ENCODE measurements around the gene CELF3. TPM values are rescaled to one million over a fixed set of nuclear protein-coding genes. Genes with fewer than 3 reads are reported as not detected.

CELF3 gene
- total and polyA plus RNA-seq, 2 of the 4 experiments (the other 2 are of a cell fraction): not detected

GRCh38 chr1:151720125-151720524, 3.5 kb upstream of the CELF3 start:
- ATAC-seq (ENCODE audit: low read depth): no peak
- no peaks in the 10 kb centered on the region for H3K79me1 ChIP-seq (ENCODE audit: low read depth in 1 of 2, low read length in 2 of 2)
- H2BK20ac ChIP-seq (ENCODE audit: low read depth, low read length): no peak overlapping the region
- WGBS, 2 experiments (ENCODE audit: extremely low coverage in 2 of 2, insufficient read length in 1 of 2): no CpG with 5 or more reads among the region's 1 CpG
- H3K23ac ChIP-seq (ENCODE audit: low read depth, low read length): no peak overlapping the region
- H3K14ac ChIP-seq (replicated peaks; ENCODE audit: low read depth, low read length): no peak overlapping the region
- no peak overlapping the region; the same call in 1 of the 2 replicates for H3K9ac ChIP-seq (ENCODE audit: low read depth, low read length)
- H3K4me3 ChIP-seq (ENCODE audit: insufficient read depth, low read depth, low read length): no peak overlapping the region
- CTCF ChIA-PET: interaction anchor here (0.5 to 1.4 kb wide), 2 partner anchors 15 to 22 kb away, joined by 3 to 8 read pairs; no protein-coding TSS in a partner anchor
- H3K4me2 ChIP-seq (ENCODE audit: low read depth, low read length): peak overlapping the region; percentile 48; the same call in 1 of the 2 replicates
- H2AK9ac ChIP-seq (replicated peaks; ENCODE audit: low read depth, low read length, poor library complexity): no peak overlapping the region
- no peak for DNase-seq
- no peak overlapping the region for H2BK15ac ChIP-seq (ENCODE audit: low read depth, low read length)
- no peaks in the 10 kb centered on the region for H3K36me3 ChIP-seq (ENCODE audit: control insufficient read depth, insufficient read depth, low read length)
- H2AFZ ChIP-seq (replicated peaks; ENCODE audit: low read length, poor library complexity): no peak overlapping the region
- H2BK120ac ChIP-seq (ENCODE audit: low read depth, low read length): no peak overlapping the region
- peaks cover 62% of the 10 kb centered on the region for H3K27me3 ChIP-seq (ENCODE audit: control insufficient read depth, insufficient read depth, low read length)
- H4K5ac ChIP-seq (ENCODE audit: low read depth, low read length): no peak overlapping the region
- dilution Hi-C loops (cut with HindIII; ENCODE audit: low sequenced_read_pairs, unreplicated experiment): no loop called here
- intact Hi-C loops (cut with micrococcal nuclease): no loop called here
- H3K4me1 ChIP-seq (ENCODE audit: control insufficient read depth, insufficient read depth, low read length): peaks cover 2% of the 10 kb centered on the region; the same call in 1 of the 2 replicates
- in situ Hi-C loops (cut with MboI; ENCODE audit: low sequenced_read_pairs): no loop called here
- no peak overlapping the region for H3K18ac ChIP-seq (ENCODE audit: low read depth, low read length)
- H3K56ac ChIP-seq (ENCODE audit: extremely low read depth, insufficient read depth, low read length): no peak overlapping the region
- H3K27ac ChIP-seq (ENCODE audit: insufficient read depth, low read length): no peak overlapping the region
- H3K9me1 ChIP-seq (ENCODE audit: insufficient read depth, low read length): no peaks in the 10 kb centered on the region
- BruUV-seq (replicated peaks): no TSS peak
- no peaks in the 10 kb centered on the region for H3K9me3 ChIP-seq (ENCODE audit: control insufficient read depth, insufficient read depth, low read length)
- no peak overlapping the region for H2BK5ac ChIP-seq (ENCODE audit: low read depth, low read length, poor library complexity, severe bottlenecking)
- no peak overlapping the region for H2AK5ac ChIP-seq (ENCODE audit: low read depth, low read length)
- TF ChIP-seq ELK1 (IDR thresholded peaks at IDR 0.05; ENCODE audit: borderline replicate concordance, low read depth, low read length) (no peak), SMC3 (IDR thresholded peaks at IDR 0.05; ENCODE audit: low read depth, low read length) (no peak), USF2 (IDR thresholded peaks at IDR 0.05; ENCODE audit: low read depth, low read length) (no peak), MAFK (IDR thresholded peaks at IDR 0.05; ENCODE audit: low read depth, low read length) (no peak)
- H4K20me1 ChIP-seq (ENCODE audit: insufficient read depth, low read length): no peaks in the 10 kb centered on the region
- no peak overlapping the region for H3K4ac ChIP-seq (ENCODE audit: low read depth, low read length)
- H4K8ac ChIP-seq (ENCODE audit: low read depth in 2 of 2, low read length in 2 of 2): no peak overlapping the region
- POLR2A ChIA-PET (ENCODE audit: unreplicated experiment): no interaction called here
- H4K91ac ChIP-seq (ENCODE audit: insufficient read depth, low read depth, low read length): no peak overlapping the region
